Activated CD4-positive, CD25-positive, alpha-beta regulatory T cell treated with anti-CD3 and anti-CD28 coated beads, Interleukin-2, amount 50 U/mL, for 16 hours (primary cell): ENCODE data around the gene SERPINB7.

Experiments
- DNase-seq: peaks from one replicate; pipeline ENCODE4 v3.0.0-alpha.2; 2020; ENCODE audit warnings: low read depth, low spot score

SERPINB7 gene

DNA sequence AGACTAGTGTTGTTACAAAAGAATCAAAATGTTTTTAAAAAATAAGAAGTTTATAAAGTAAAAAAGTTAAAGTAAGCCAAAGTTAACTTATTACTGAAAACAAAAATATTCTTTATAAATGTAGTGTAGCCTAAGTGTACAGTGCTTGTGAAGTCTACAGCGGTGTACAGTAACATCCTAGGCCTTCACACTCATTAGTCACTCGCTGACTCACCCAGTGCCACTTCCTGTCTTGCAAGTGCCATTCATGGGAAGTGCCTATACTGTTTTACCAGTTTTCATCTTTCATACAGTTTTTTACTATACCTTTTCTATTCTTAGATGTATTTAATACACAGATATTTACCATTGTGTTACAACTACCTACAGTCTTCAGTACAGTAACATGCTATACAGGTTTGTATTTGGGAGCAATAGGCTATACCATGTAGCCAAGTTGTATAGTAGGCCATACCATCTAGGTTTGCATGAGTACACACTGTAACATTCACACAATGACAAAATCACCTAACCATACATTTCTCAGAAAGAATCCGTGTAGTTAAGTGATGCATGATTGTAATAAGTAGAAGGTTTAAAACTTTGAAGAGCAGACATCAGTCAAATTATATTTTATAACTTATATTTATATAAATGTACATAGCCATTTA lies 13.4 kb downstream of the SERPINB7 start:
- DNase-seq: no peak

DNA sequence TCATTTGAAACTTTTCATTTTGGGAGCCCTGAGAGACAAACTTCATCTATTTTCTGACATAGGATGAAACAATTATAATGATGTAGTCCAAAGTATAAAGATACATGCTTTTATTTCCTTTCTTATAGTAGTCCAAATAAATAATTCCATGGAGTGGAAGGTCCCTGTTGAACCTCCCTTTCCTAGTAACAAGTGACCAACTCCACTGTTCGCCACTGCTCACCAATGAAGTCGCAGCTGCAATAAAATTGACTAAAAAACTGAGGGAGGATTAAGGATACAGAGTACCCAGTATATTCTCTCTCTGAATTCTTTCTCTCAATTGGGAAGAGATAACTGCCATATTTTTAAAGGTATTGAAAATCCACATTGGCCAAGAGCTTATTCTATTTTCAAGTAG lies 14.1 kb downstream of the SERPINB7 start:
- DNase-seq: no peak

DNA sequence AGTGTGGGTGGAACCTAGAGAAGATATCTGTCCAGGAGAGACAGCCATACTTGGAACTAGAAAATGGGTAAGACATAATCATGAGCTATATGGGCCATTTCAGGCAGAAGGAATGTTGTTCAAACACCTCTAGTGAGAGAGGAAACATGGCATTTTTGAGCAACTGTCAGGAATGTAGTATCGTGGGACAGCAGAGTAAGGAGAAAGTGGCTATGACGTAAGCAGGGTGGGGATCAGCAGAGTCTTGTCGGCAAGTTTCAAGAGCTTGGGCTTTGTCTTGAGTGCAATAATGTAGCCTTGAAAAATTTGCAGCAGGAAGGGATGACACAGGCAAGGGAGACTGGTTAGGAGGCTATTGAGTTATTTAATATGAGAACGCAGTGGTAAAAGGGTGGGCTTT lies 20.4 kb downstream of the SERPINB7 start:
- no peak for DNase-seq

DNA sequence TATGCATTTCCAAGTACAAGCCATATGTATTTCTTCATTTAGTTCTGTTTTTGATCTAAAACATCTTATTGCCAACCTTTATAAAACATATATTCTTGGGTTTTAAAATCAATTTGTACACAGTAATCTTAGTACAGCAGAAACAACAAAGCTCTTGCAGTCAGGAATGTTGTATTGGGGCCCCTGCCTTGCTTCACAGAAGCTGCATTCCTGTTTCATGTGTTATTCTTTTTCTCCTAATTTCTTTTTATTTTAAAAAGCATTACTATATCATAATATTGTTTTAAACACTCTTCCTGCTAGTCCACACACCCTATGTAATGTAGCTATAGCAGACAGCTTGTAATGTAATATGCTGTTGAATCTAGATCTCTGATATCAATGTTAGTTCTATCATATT lies 24.0 kb downstream of the SERPINB7 start:
- no peak for DNase-seq

DNA sequence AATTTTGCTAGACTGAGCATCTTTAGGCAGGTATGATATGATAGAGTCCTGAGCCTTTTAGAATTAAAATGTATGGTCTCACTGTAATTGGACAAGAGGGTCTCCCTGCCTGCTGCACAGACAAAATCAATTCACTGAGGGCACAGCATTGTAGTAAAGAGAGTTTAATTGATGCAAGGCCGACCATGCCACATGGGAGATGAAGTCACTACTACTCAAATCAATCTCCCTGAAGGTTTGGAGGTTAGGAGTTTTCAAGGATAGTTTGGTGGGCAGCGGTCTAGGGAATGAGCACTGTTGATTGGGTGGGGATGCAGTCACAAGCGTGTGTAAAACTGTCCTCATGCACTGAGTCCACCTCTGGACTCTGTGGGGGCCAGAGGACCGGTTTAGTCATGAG lies 26.1 kb downstream of the SERPINB7 start:
- DNase-seq: no peak

DNA sequence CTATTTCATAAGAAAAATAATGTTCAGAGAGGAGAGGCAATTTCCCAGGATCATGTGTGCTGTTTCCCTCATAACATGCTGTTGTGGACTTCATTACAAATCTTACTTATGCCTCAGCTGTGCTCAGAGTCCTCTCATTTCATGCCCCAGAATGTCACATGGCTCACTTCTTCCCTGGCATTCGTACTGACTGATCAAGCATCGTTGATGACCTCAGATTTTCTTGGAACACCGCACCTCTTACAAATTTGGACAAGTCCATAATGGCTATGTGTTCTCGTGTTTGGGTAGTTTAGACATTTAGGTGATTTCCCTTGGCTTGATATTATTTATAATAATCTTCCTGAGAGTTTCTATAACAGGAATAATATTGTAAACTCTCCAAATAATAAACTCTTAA lies 32.9 kb downstream of the SERPINB7 start:
- DNase-seq: no peak

DNA sequence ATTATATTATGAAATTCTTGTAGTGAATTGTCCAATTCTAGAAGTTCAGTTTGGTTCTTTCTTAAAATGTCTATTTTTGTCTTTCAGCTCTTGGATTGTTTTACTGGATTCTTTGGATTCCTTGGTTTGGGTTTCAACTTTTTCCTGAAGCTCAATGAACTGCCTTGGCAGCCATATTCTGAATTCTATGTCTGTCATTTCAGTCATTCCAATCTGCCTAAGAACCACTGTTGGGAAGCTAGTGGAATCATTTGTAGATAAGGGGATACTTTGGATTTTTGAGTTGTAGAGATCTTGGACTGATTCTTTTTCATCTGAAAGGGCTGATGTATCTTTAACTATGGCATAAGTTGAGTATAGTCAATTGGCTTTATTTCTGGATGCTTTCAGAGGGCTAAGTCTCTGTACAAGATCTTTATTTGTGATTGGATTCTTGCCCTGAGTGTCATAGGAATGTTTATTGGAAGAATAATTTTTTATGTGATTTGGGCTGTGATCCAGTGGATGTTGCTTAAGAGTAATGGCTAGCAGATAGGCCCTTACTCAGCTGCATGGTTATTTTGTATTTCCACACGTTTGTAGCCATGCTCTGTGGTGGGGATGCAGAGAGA lies 42.3 kb downstream of the SERPINB7 start:
- DNase-seq: no peak

DNA sequence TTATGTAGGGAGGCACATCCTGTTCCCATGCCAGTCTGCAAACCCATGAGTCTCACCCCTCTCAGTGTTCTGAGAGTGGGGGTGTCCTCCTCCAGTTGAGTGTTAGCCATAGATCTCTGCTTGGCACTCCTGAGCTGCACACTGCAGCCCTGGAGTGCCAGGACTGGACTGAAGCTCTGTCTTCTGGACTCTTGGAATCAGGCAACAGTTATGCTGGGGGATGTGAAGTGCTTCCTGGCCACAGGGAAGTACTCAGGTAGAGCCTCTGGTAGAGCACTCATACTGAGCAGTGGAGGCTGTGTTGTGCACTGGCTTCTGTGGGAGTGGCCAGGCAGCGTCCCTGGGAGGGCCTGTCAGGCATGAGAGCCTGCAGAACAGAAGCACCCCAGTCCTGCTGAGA lies 43.0 kb downstream of the SERPINB7 start:
- DNase-seq: no peak

DNA sequence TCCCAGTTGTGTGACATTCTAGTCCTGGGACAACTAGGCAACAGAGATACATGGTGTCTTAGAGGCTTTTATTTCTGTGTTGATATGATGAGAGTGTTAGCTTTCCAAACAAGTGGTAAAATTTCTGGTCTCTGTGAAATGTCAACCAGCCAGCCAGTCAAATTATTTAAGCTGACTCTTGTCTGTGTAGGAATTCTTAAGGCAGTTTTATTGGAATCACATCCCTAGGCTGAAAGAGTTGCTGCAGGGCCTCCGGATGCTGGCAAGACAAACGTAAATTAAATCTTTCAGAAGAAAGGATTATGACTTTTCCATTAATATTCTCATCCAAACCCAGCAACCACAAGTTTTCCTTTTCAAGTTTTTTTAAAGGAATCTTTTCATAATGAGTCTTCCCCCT lies 44.6 kb downstream of the SERPINB7 start:
- no peak for DNase-seq

DNA sequence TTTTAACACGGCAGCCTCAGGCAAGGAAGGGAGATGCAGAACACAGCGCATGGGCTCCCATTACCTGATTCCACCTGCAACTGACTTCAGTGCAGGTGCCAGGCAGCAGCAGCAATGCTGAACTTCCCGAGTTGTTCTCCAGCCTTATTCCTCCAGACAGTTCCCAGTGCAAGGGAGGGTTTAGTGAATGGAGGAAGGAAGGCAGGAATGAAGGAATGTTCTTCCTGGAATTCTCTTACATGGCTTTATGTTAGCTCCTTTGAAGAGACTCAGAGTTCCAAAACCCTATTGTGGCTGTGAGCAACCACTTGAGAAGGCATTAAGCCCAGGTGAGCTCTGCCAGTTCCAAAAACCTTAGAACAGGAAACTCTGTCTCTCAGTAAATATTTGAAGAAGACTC lies 45.5 kb downstream of the SERPINB7 start:
- no peak for DNase-seq

DNA sequence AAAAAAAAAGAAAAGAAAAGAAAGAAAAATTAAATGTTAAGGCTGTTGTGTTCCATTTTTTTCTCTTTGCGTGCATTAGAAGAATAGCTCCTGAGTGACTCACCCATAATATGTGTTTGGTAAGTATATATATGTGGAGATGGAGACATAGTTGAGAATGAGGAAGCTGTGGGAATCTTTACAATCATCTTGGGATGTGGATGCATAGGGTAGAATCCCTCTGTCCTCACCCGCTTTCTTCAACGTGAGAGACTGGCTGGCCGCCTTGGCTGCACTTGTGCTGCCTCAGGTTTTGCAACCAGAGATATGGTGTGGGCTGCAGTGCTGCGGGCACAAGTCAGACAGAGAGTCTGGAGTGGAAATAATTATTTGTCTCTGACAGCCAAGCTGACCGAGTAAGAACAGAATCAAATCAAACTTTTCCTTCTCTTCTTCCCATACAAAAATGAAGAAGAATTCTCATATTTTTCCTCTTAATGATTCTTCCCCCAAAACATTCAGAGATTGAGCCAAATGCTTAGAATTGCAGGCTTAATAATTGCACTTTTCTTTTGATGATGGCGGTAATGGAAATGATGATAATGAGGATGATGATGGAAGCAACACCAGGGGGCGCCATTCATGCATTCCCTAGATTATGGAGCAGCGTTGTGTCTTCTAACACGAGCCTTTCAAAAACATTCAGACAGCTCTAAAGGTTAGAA lies 48.5 kb downstream of the SERPINB7 start:
- no peak for DNase-seq

DNA sequence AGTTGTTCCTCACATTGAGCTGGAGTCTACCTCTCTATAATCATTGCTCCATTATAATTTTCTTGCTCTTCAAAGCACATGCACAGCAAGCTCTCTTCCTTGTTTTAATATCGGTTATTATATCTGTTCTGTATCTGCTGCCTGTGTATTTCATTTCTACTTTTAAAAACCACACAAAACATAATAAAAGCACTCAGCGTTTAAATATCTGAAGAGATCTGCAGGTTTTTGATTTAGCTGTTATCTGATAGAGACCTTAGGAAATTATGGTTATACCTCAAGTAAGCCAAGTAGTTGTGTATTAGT lies 49.0 kb downstream of the SERPINB7 start:
- no peak for DNase-seq

DNA sequence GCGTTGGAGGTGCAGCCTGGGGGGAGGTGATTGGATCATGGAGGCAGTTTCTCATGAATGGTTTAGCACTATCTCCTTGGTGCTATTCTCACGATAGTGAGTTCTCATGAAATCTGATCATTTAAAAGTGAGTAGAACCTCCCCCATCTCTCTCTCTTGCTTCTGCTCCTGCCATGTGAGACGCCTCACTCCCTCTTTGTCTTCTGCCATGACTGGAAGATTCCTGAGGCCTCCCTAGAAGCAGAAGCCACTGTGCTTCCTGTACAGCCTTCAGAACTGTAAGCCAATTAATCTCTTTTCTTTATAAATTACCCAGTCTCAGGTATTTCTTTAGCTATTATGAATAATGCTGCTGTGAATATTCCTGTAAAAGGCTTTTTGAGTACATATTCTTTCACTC lies 52.9 kb downstream of the SERPINB7 start:
- DNase-seq: no peak

DNA sequence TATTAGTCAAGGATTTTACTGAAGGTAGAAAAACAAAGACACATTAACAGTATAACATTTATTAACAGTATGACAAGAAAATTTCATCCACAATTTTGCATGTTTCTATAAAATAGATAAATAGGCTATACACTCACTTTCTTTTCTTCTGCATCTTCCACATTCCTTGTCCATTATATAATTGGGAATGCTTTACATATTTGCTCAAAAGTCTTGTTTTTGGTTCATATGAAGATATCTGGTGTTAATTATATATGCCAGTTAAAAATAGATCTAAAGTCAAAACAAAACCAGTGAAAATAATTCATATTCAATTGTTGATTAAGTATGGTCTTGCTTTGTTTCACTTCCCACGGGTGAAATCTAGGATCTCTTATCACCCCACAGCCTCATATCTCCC lies 53.4 kb downstream of the SERPINB7 start:
- DNase-seq: no peak

DNA sequence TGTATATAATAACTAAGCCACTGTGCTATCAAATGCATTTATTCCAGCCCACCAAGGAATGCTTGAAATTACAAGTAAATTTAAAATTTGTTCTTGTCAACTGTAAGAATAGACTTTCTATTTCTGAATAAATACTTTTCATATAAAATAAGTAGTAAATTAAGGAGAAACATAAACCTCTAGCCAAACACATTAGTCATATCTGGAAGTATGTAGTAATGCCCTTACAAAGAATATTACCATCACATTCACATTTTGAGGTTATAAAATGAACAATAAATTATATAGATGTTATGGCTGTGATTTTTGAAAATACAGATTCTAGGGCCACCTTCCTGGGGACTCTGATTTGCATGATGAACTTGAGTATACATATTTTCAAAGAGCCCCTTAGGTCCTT lies 54.7 kb downstream of the SERPINB7 start:
- DNase-seq: no peak

DNA sequence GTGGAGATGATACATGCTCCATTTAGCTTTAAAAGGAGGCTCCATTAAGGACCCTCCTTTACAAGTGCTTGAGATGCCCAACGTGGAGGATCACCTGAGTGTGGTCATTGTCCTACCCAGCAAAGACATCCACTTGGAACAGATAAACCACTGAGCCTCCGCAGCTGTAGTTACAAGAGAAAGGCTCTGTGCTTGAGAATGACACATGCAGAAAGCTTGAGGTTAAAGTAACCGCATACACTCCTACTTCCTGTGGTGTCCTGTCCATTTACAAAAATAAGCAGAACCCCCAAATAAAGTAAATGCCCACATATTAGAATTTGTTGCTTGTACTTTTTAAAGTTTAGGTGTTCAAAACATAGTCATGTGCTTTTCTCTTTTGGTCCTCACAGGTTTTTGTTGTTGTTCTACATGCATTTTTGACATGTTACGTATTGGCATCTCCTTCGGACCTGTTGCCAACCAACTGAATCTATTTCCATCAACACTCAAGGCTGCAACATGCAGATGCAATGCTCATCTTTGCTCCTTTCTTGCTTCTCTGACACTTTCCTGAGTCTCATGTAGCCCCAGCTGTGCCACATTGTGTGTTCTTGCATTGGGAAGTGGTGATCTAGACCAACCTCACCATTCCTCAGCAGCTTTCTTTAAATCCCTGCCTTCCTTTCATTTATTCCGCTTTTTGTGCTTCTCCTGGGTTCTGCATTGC lies 56.0 kb downstream of the SERPINB7 start:
- no peak for DNase-seq

DNA sequence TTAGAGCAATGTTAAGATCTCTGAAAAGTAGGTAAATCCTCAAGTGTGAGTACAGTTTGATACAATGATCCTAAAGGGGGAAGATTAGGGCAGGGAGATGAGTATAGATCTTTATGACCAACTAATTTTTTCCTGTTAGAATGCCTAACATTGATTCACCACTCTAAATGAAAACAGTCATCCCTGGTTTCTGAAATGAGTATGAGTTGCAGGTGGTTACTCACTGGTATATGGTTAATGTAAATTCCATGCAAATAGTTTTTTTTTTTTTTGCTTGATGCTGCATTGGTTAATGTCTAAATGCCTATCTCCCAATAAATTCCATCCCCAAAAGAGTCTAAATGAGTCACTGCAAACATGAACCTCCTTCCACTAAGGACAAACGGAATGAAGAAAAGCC lies 57.3 kb downstream of the SERPINB7 start:
- no peak for DNase-seq

DNA sequence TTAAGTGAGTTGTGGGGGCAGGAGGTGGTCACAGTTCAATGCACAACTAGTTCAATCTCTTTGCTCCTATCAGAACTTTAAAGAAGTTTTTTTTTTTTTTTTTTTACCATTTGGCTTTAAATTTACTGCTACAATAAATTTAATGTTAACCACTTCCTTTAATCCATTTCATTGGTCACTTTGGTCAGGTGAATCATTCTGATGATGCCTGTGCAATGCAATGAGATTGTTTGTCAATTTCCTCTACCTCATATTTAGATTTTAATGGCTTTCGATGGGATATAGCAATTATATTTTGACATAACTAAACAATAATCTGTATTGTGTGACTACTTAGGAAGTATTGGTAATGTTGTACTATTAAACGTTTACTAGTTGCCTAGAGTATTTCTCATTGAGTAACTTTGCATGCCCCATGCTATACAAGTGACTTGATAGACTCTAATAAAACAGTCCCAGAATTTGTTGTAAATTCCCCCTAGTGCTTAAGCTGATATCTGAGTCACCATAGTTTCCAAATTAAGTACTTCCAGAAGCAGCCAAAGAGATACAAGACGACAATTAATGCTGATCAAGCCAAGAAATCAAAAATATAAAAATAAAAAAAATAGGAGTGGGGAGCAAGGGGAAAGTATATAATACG lies 59.4 kb downstream of the SERPINB7 start:
- DNase-seq: no peak

DNA sequence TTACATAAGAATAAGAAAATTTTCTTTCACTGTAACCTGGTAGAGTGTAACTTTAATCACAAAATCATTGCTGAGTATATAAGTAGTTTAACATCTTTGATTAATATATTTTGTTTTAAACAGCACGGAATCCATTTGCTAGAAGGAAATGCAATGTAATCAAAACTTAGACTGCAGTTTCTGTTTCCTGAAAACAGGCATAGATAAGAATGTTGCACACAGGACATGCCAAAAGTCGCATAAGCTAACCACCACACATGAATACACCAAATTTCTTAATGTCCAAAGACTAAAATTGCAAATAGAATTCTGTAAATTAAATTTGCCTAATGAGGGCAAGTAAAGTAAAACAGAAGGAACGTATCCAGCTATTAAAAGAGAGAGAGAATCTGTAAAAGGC lies 61.2 kb downstream of the SERPINB7 start:
- DNase-seq: no peak

DNA sequence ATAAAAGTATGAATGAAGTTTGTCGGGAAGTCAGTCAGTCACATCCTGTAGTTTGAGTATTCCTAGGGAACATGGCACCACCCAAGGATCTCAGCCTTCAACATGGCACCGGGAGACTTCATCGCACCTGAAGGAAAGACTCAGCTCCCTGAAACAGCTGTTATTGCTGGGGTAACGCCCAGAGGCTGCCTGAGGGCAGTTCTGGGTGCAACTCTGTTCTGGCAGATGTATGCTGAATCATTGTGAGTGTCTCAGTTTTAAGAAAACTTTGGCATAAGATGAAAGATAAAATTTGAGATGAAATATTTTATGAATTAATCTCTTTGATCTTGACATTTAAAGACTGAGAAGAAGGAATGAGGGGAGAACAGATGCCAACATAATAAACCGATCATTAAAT lies 62.4 kb downstream of the SERPINB7 start:
- DNase-seq: no peak

DNA sequence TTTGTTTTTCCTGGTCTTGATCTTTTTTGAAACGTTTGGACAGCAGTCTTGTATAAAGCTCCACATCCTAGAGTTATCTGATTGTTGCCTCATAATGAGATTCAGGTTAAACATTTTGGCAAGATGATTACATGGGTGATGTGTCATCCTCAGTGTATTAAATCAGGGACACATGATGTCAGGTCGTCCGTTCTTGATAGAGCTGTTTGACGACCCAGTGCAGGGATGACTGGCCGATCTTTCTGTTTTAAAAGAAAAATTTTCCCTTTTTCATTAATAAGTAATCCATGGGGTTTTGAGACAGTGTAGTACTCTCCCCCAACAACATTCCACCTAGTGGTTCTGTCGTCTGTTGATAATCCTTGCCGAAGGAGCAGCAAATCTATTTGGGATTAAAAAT lies 67.8 kb downstream of the SERPINB7 start:
- no peak for DNase-seq

DNA sequence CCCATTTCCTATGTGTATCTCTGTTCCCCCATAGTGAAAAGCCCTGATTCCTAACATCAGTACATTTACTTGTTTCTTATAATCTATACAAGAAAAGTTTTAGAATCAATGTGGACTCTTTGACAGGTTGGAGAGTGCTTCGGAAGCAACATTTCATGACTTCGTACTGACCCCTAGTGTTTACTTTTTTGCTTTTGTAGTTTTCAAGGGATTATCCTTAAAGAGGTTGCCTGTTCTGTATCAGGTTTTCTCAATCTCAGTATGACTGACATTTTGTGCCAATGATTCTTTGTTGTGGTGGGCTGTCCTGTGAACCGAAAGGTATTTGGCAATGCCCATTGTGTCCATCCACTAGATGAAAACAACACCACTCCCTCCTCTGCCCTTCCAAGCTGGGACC lies 69.0 kb downstream of the SERPINB7 start:
- DNase-seq: no peak
